Testis (tissue), 2 donors: Measurements from ENCODE around the gene SAYSD1.

Source experiments
- CTCF ChIP-seq, 3 experiments: fragments of 450-650 bp in 2 of 3; fragments of 200-600 bp in 1 of 3; sonication (generic) in 1 of 3; IDR thresholded peaks; one replicate each; pipeline ENCODE4 v1.5.1; 2016 to 2019; ENCODE audit warnings: antibody characterized with exemption in 3 of 3, mild to moderate bottlenecking in 2 of 3, moderate library complexity in 1 of 3
- POLR2A ChIP-seq: fragments of 450-650 bp; IDR thresholded peaks from one replicate; pipeline ENCODE4 v1.6.1; 2017; ENCODE audit warnings: antibody characterized with exemption, mild to moderate bottlenecking, moderate library complexity

- peak in 1 of 3 experiments; percentile 10 for TF ChIP-seq CTCF (IDR thresholded peaks at IDR 0.05)
- no peak for TF ChIP-seq POLR2A
Observed at GRCh38 chr6:39114704-39115599, at the start of gene SAYSD1.
